SK-N-SH (cell line): Measurements from ENCODE around the gene NPAS3. TPM values are rescaled to one million over a fixed set of nuclear protein-coding genes. Genes with fewer than 3 reads are reported as not detected.

ENCODE experiments used
- CTCF ChIA-PET: fragments of 300-600, 350-600 bp; formaldehyde crosslinking; extraction: SDS; loops from one replicate; lab custom pipeline; 2021; lab: Yijun Ruan, JAX
- POLR2A ChIA-PET: fragments of 350-600 bp; sonication (Branson Sonifier 250); formaldehyde crosslinking; extraction: SDS; loops from one replicate; lab custom pipeline; 2020; ENCODE audit warnings: antibody characterized with exemption, inconsistent platforms; lab: Yijun Ruan, JAX
- DNase-seq: peaks from one replicate; pipeline ENCODE4 v3.0.0; 2012
- H2AFZ ChIP-seq: fragments of 200-600 bp; sonication (generic); 2 replicates; pipeline ENCODE4 v1.8.1; 2016; ENCODE audit warnings: antibody characterized with exemption, mild to moderate bottlenecking, low read depth
- H3F3A ChIP-seq: fragments of 200-600 bp; sonication (generic); replicated peaks from 2 replicates; pipeline ENCODE3; 2016; ENCODE audit warnings: antibody characterized with exemption, mild to moderate bottlenecking; ENCODE audit not compliant: insufficient read depth
- H3K27ac ChIP-seq, 2 experiments: fragments of 200-500 bp in 1 of 2; fragments of 200-600 bp in 1 of 2; sonication (Bioruptor generic) in 1 of 2; sonication (generic), shearing (Covaris generic) in 1 of 2; 2 replicates each; pipeline versions ENCODE4 v1.5.1 to v1.6.1; 2014 to 2016; ENCODE audit warnings: low read depth in 2 of 2, inconsistent platforms in 1 of 2, low read length in 1 of 2, mild to moderate bottlenecking in 1 of 2, mixed read lengths in 1 of 2
- H3K27me3 ChIP-seq: fragments of 200-600 bp; sonication (generic), shearing (Covaris generic); 2 replicates; pipeline ENCODE4 v1.6.1; 2016; ENCODE audit warnings: mixed run types; ENCODE audit not compliant: insufficient read depth
- H3K36me3 ChIP-seq, 2 experiments: fragments of 200-500 bp in 1 of 2; fragments of 200-600 bp in 1 of 2; sonication (Bioruptor generic) in 1 of 2; sonication (generic) in 1 of 2; replicated peaks in 1 of 2; 2 replicates each; pipeline versions ENCODE3 to v1.5.1; 2014 to 2016; ENCODE audit warnings: low read length in 1 of 2, mild to moderate bottlenecking in 1 of 2; ENCODE audit not compliant: insufficient read depth in 2 of 2, control insufficient read depth in 1 of 2
- H3K4me1 ChIP-seq, 2 experiments: fragments of 200-500 bp in 1 of 2; fragments of 200-600 bp in 1 of 2; sonication (Bioruptor generic) in 1 of 2; sonication (generic), shearing (Covaris generic) in 1 of 2; 2 replicates each; pipeline versions ENCODE4 v1.5.1 to v1.6.1; 2014 to 2016; ENCODE audit warnings: low read depth in 1 of 2, low read length in 1 of 2, mixed run types in 1 of 2; ENCODE audit not compliant: insufficient read depth in 2 of 2, control insufficient read depth in 1 of 2
- H3K4me2 ChIP-seq: fragments of 200-600 bp; sonication (generic), shearing (Covaris generic); 2 replicates; pipeline ENCODE4 v1.6.1; 2017; ENCODE audit warnings: mixed run types
- H3K4me3 ChIP-seq, 2 experiments: fragments of 200-500 bp in 1 of 2; fragments of 200-600 bp in 1 of 2; sonication (Bioruptor generic) in 1 of 2; sonication (generic), shearing (Covaris generic) in 1 of 2; 2 replicates each; pipeline versions ENCODE4 v1.5.1 to v1.8.1; 2014 to 2016; ENCODE audit warnings: low read depth in 2 of 2, inconsistent platforms in 1 of 2, low read length in 1 of 2, mild to moderate bottlenecking in 1 of 2, mixed read lengths in 1 of 2, moderate library complexity in 1 of 2
- H3K79me2 ChIP-seq: fragments of 200-600 bp; sonication (generic); 2 replicates; pipeline ENCODE4 v1.8.1; 2017; ENCODE audit warnings: mild to moderate bottlenecking; ENCODE audit not compliant: insufficient read depth
- H3K9ac ChIP-seq: fragments of 200-600 bp; sonication (generic); 2 replicates; pipeline ENCODE4 v1.6.1; 2017; ENCODE audit warnings: mixed run types
- H3K9me2 ChIP-seq: fragments of 200-600 bp; sonication (generic); 2 replicates; pipeline ENCODE4 v1.6.1; 2017; ENCODE audit warnings: mixed run types
- H3K9me3 ChIP-seq: fragments of 200-600 bp; sonication (generic); 2 replicates; pipeline ENCODE4 v1.6.1; 2017; ENCODE audit warnings: mixed run types, mild to moderate bottlenecking, moderate library complexity
- H4K20me1 ChIP-seq: fragments of 200-600 bp; sonication (generic); 2 replicates; pipeline ENCODE4 v1.6.1; 2017; ENCODE audit warnings: mild to moderate bottlenecking, mixed run types; ENCODE audit not compliant: insufficient read depth
- ELF1 ChIP-seq: IDR thresholded peaks from 2 replicates; pipeline ENCODE4 v1.4.0; 2012
- EP300 ChIP-seq, 2 experiments: IDR thresholded peaks; 2 replicates each; pipeline versions ENCODE4 v1.4.0 to v1.6.1; 2012; ENCODE audit warnings: borderline replicate concordance in 1 of 2, low read depth in 1 of 2, low read length in 1 of 2
- FOXJ3 ChIP-seq: sonication (generic); formaldehyde crosslinking; IDR thresholded peaks from 2 replicates; pipeline ENCODE4 v1.5.1; 2020; ENCODE audit warnings: mild to moderate bottlenecking, missing genetic modification reagents
- FOXM1 ChIP-seq: IDR thresholded peaks from 2 replicates; pipeline ENCODE4 v1.4.0; 2012; ENCODE audit warnings: low read depth, mild to moderate bottlenecking
- GATA2 ChIP-seq: sonication (generic); formaldehyde crosslinking; IDR thresholded peaks from 2 replicates; pipeline ENCODE4 v1.5.0; 2020; ENCODE audit warnings: mild to moderate bottlenecking, missing genetic modification reagents
- MEF2A ChIP-seq: IDR thresholded peaks from 2 replicates; pipeline ENCODE4 v1.4.0; 2012; ENCODE audit warnings: low read depth, borderline replicate concordance
- MXI1 ChIP-seq: IDR thresholded peaks from 2 replicates; pipeline ENCODE4 v1.6.1; 2012; ENCODE audit warnings: mild to moderate bottlenecking, low read depth, low read length, improper control_type of control experiment
- NFIC ChIP-seq: IDR thresholded peaks from 2 replicates; pipeline ENCODE4 v1.4.0; 2012; ENCODE audit warnings: borderline replicate concordance
- NRF1 ChIP-seq: IDR thresholded peaks from 2 replicates; pipeline ENCODE4 v1.6.1; 2012; ENCODE audit warnings: low read depth, mild to moderate bottlenecking, low read length
- POLR2AphosphoS5 ChIP-seq: IDR thresholded peaks from 2 replicates; pipeline ENCODE4 v1.6.1; 2012; ENCODE audit warnings: low read depth, low read length
- RCOR1 ChIP-seq: fragments of 150-350 bp; IDR thresholded peaks from 2 replicates; pipeline ENCODE4 v1.6.1; 2017; ENCODE audit warnings: antibody characterized with exemption, low read length
- RFX5 ChIP-seq: IDR thresholded peaks from 2 replicates; pipeline ENCODE4 v1.6.1; 2012; ENCODE audit warnings: mild to moderate bottlenecking, improper control_type of control experiment, low read length
- SIN3A ChIP-seq: IDR thresholded peaks from 2 replicates; pipeline ENCODE4 v1.6.1; 2012; ENCODE audit warnings: low read depth, mild to moderate bottlenecking, low read length, moderate library complexity, borderline replicate concordance
- TAF1 ChIP-seq: IDR thresholded peaks from 2 replicates; pipeline ENCODE4 v1.6.1; 2012; ENCODE audit warnings: low read depth, mild to moderate bottlenecking, low read length, moderate library complexity, borderline replicate concordance
- TCF12 ChIP-seq: IDR thresholded peaks from 2 replicates; pipeline ENCODE4 v1.4.0; 2012
- YY1 ChIP-seq: IDR thresholded peaks from 2 replicates; pipeline ENCODE4 v1.4.0; 2012; ENCODE audit warnings: low read depth, mild to moderate bottlenecking
- WGBS: methylation state at CpG from one replicate; pipeline ENCODE4 v1.1.6; 2017; ENCODE audit warnings: low lambda C conversion rate; 5-methylcytosine and 5-hydroxymethylcytosine counted together
- polyA plus RNA-seq, 3 experiments: library from polyadenylated mRNA; depleted of rRNA; stranded (reverse); fragments of >200 nt; gene quantifications; 2 replicates each; pipeline ENCODE4 v1.2.3, GENCODE V29; 2012
- TF ChIP-seq, protein P1 (sequence below): IDR thresholded peaks from 2 replicates; pipeline ENCODE4; 2012
- TF ChIP-seq, protein P2 (sequence below): fragments of 150-350 bp; IDR thresholded peaks from 2 replicates; pipeline ENCODE4 v1.6.1; 2017; ENCODE audit warnings: antibody characterized with exemption, low read length, low read depth, borderline replicate concordance
- TF ChIP-seq, protein P3 (sequence below): IDR thresholded peaks from 2 replicates; pipeline ENCODE4 v1.6.1; 2012; ENCODE audit warnings: mild to moderate bottlenecking, low read depth, low read length, moderate library complexity
- TF ChIP-seq, protein P4 (sequence below): IDR thresholded peaks from 2 replicates; pipeline ENCODE4 v1.4.0; 2012; ENCODE audit warnings: low read depth, borderline replicate concordance

NPAS3 gene
- polyA plus RNA-seq, 1 of the 3 experiments (the other 2 are of a cell fraction), result 4.3 TPM

DNA sequence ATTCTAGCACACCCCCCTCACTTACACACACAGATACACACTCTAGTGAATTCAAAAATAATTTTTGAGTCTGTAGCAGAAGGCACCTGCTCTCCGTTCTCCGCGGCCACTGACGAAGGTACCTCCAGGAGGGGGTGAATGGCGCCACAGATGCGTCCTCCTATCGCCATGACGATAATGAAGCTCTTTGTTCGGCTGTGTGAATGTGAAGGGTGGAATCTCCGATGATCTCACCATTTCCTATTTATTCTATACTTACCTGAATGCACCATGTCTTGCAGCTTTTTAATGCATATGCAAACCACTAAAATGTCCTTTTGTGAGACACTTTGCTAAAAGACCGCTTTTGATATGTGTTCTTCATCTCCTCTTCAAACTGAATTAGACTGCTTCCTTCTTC, 849.5 kb downstream of the NPAS3 start:
- H4K20me1 ChIP-seq, result no peaks in the 10 kb centered on the region
- ChIA-PET POLR2A (no interaction called here), CTCF (interaction anchor here (1.1 to 1.2 kb wide), 2 partner anchors 312 to 356 kb away, joined by 3 to 4 read pairs; no protein-coding TSS in a partner anchor)
- H3F3A ChIP-seq, result no peaks in the 10 kb centered on the region
- TF ChIP-seq, protein P1, sequence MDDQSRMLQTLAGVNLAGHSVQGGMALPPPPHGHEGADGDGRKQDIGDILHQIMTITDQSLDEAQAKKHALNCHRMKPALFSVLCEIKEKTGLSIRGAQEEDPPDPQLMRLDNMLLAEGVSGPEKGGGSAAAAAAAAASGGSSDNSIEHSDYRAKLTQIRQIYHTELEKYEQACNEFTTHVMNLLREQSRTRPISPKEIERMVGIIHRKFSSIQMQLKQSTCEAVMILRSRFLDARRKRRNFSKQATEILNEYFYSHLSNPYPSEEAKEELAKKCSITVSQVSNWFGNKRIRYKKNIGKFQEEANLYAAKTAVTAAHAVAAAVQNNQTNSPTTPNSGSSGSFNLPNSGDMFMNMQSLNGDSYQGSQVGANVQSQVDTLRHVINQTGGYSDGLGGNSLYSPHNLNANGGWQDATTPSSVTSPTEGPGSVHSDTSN, result no peak
- TF ChIP-seq ELF1 (no peak), EP300 (IDR thresholded peaks at IDR 0.05; ENCODE audit: borderline replicate concordance in 1 of 2, low read depth in 1 of 2, low read length in 1 of 2) (no peak), MXI1 (no peak), TAF1 (no peak), YY1 (no peak), GATA2 (no peak), RFX5 (no peak), SIN3A (no peak), NRF1 (no peak), POLR2AphosphoS5 (no peak), FOXM1 (no peak), MEF2A (no peak), NFIC (no peak), TCF12 (no peak), RCOR1 (no peak), FOXJ3 (CRISPR knock-in tag) (no peak)
- TF ChIP-seq, protein P2, sequence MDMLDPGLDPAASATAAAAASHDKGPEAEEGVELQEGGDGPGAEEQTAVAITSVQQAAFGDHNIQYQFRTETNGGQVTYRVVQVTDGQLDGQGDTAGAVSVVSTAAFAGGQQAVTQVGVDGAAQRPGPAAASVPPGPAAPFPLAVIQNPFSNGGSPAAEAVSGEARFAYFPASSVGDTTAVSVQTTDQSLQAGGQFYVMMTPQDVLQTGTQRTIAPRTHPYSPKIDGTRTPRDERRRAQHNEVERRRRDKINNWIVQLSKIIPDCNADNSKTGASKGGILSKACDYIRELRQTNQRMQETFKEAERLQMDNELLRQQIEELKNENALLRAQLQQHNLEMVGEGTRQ, result no peak
- TF ChIP-seq, protein P3, sequence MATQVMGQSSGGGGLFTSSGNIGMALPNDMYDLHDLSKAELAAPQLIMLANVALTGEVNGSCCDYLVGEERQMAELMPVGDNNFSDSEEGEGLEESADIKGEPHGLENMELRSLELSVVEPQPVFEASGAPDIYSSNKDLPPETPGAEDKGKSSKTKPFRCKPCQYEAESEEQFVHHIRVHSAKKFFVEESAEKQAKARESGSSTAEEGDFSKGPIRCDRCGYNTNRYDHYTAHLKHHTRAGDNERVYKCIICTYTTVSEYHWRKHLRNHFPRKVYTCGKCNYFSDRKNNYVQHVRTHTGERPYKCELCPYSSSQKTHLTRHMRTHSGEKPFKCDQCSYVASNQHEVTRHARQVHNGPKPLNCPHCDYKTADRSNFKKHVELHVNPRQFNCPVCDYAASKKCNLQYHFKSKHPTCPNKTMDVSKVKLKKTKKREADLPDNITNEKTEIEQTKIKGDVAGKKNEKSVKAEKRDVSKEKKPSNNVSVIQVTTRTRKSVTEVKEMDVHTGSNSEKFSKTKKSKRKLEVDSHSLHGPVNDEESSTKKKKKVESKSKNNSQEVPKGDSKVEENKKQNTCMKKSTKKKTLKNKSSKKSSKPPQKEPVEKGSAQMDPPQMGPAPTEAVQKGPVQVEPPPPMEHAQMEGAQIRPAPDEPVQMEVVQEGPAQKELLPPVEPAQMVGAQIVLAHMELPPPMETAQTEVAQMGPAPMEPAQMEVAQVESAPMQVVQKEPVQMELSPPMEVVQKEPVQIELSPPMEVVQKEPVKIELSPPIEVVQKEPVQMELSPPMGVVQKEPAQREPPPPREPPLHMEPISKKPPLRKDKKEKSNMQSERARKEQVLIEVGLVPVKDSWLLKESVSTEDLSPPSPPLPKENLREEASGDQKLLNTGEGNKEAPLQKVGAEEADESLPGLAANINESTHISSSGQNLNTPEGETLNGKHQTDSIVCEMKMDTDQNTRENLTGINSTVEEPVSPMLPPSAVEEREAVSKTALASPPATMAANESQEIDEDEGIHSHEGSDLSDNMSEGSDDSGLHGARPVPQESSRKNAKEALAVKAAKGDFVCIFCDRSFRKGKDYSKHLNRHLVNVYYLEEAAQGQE, result no peak
- TF ChIP-seq, protein P4, sequence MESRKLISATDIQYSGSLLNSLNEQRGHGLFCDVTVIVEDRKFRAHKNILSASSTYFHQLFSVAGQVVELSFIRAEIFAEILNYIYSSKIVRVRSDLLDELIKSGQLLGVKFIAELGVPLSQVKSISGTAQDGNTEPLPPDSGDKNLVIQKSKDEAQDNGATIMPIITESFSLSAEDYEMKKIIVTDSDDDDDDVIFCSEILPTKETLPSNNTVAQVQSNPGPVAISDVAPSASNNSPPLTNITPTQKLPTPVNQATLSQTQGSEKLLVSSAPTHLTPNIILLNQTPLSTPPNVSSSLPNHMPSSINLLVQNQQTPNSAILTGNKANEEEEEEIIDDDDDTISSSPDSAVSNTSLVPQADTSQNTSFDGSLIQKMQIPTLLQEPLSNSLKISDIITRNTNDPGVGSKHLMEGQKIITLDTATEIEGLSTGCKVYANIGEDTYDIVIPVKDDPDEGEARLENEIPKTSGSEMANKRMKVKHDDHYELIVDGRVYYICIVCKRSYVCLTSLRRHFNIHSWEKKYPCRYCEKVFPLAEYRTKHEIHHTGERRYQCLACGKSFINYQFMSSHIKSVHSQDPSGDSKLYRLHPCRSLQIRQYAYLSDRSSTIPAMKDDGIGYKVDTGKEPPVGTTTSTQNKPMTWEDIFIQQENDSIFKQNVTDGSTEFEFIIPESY, result no peak
- no peaks in the 10 kb centered on the region for H3K79me2 ChIP-seq
- H3K4me3 ChIP-seq, result no peak overlapping the region
- no peaks in the 10 kb centered on the region for H3K36me3 ChIP-seq
- H2AFZ ChIP-seq, result no peak overlapping the region
- no peak for DNase-seq
- H3K4me1 ChIP-seq, result peaks cover 5 to 10% of the 10 kb centered on the region in 2 experiments; a peak in 3 of 4 replicates
- WGBS, result 89% methylated on average over 11 of the region's 11 CpGs
- no peaks in the 10 kb centered on the region for H3K27me3 ChIP-seq
- no peaks in the 10 kb centered on the region for H3K9me3 ChIP-seq
- no peaks in the 10 kb centered on the region for H3K9me2 ChIP-seq
- H3K9ac ChIP-seq, result no peak overlapping the region
- H3K27ac ChIP-seq, result no peak overlapping the region
- H3K4me2 ChIP-seq, result no peak overlapping the region
